ENCODE data around the gene SRSF5. TPM values are rescaled to one million over a fixed set of nuclear protein-coding genes. Genes with fewer than 3 reads are reported as not detected.

Gene SRSF5
- total RNA-seq, 1 experiment from 2014 or later = 395 TPM

- intact Hi-C loops (cut with micrococcal nuclease; ENCODE audit: unreplicated experiment) = no loop called here
- CTCF ChIA-PET = no interaction called here
- no peak overlapping the region for H3K27ac ChIP-seq
- POLR2A ChIA-PET (ENCODE audit: unreplicated experiment) = no interaction called here
- H3K36me3 ChIP-seq (ENCODE audit: low read depth) = no peaks in the 10 kb centered on the region
- H3K9me3 ChIP-seq (ENCODE audit: insufficient read depth, low read depth) = no peaks in the 10 kb centered on the region
- H2AFZ ChIP-seq = no peak overlapping the region
- TF ChIP-seq, protein P1, sequence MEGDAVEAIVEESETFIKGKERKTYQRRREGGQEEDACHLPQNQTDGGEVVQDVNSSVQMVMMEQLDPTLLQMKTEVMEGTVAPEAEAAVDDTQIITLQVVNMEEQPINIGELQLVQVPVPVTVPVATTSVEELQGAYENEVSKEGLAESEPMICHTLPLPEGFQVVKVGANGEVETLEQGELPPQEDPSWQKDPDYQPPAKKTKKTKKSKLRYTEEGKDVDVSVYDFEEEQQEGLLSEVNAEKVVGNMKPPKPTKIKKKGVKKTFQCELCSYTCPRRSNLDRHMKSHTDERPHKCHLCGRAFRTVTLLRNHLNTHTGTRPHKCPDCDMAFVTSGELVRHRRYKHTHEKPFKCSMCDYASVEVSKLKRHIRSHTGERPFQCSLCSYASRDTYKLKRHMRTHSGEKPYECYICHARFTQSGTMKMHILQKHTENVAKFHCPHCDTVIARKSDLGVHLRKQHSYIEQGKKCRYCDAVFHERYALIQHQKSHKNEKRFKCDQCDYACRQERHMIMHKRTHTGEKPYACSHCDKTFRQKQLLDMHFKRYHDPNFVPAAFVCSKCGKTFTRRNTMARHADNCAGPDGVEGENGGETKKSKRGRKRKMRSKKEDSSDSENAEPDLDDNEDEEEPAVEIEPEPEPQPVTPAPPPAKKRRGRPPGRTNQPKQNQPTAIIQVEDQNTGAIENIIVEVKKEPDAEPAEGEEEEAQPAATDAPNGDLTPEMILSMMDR (conservative IDR thresholded peaks at IDR 0.05) = no peak
- no peak for TF ChIP-seq EZH2 (IDR thresholded peaks at IDR 0.05; ENCODE audit: low read depth)
- H3K27me3 ChIP-seq (ENCODE audit: insufficient read depth, low read depth) = no peaks in the 10 kb centered on the region
- H3K4me3 ChIP-seq = no peak overlapping the region
- BruUV-seq (replicated peaks) = no TSS peak
- H3F3A ChIP-seq (ENCODE audit: insufficient read depth, low read depth) = no peaks in the 10 kb centered on the region
- DNase-seq = no peak
- H3K9me2 ChIP-seq (ENCODE audit: insufficient read depth) = no peaks in the 10 kb centered on the region
- H4K20me1 ChIP-seq (ENCODE audit: insufficient read depth) = no peaks in the 10 kb centered on the region
- no peaks in the 10 kb centered on the region for H3K79me2 ChIP-seq (ENCODE audit: low read depth)
- H3K4me2 ChIP-seq = no peak overlapping the region
- H3K4me1 ChIP-seq (replicated peaks; ENCODE audit: insufficient read depth) = no peaks in the 10 kb centered on the region
Observed at GRCh38 chr14:69786603-69787002, 19.7 kb downstream of the SRSF5 start.

DNA sequence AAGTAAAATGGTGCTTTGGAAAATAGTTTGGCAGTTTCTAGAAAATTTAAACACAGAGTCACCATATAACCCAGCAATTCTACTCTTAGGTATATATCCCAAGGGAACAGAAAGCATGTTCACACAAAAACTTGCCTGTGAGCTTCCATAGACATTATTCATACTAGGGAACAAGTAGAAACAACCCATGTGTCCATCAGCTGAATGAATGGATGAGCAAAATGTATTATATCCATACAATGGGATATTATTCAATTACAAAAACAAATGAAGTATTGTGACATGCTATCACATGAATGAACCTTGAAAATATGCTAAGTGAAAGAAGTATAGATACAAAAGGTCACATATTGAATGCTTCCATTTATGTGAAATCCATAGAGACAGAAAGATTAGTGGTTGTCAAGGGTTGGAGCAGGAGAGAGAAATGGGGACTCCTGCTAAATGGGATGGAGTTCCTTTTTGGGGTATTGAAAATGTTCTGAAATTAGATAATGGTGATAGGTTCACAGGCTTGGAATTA, 22.2 kb downstream of the SRSF5 start:
- Histone ChIP-seq H3F3A (ENCODE audit: insufficient read depth, low read depth) (no peaks in the 10 kb centered on the region), H3K4me3 (no peak overlapping the region), H3K27ac (no peak overlapping the region), H3K27me3 (ENCODE audit: insufficient read depth, low read depth) (no peaks in the 10 kb centered on the region), H2AFZ (no peak overlapping the region), H3K4me1 (replicated peaks; ENCODE audit: insufficient read depth) (no peaks in the 10 kb centered on the region), H3K79me2 (ENCODE audit: low read depth) (no peaks in the 10 kb centered on the region), H3K9me2 (ENCODE audit: insufficient read depth) (no peaks in the 10 kb centered on the region), H3K36me3 (ENCODE audit: low read depth) (no peaks in the 10 kb centered on the region), H4K20me1 (ENCODE audit: insufficient read depth) (no peaks in the 10 kb centered on the region), H3K9me3 (ENCODE audit: insufficient read depth, low read depth) (no peaks in the 10 kb centered on the region), H3K4me2 (no peak overlapping the region)
- ChIA-PET POLR2A (ENCODE audit: unreplicated experiment) (no interaction called here), CTCF (no interaction called here)
- TF ChIP-seq, protein P1 (conservative IDR thresholded peaks at IDR 0.05) = no peak
- no peak for TF ChIP-seq EZH2 (IDR thresholded peaks at IDR 0.05; ENCODE audit: low read depth)
- intact Hi-C loops (cut with micrococcal nuclease; ENCODE audit: unreplicated experiment) = no loop called here
- DNase-seq = no peak
- BruUV-seq (replicated peaks) = no TSS peak

- Histone ChIP-seq H2AFZ (no peak overlapping the region), H3K9me2 (ENCODE audit: insufficient read depth) (no peaks in the 10 kb centered on the region), H3K36me3 (ENCODE audit: low read depth) (no peaks in the 10 kb centered on the region), H3K79me2 (ENCODE audit: low read depth) (no peaks in the 10 kb centered on the region), H3F3A (ENCODE audit: insufficient read depth, low read depth) (no peaks in the 10 kb centered on the region), H3K4me3 (no peak overlapping the region), H3K9me3 (ENCODE audit: insufficient read depth, low read depth) (no peaks in the 10 kb centered on the region), H4K20me1 (ENCODE audit: insufficient read depth) (no peaks in the 10 kb centered on the region), H3K27ac (no peak overlapping the region), H3K27me3 (ENCODE audit: insufficient read depth, low read depth) (no peaks in the 10 kb centered on the region), H3K4me2 (no peak overlapping the region), H3K4me1 (replicated peaks; ENCODE audit: insufficient read depth) (no peaks in the 10 kb centered on the region)
- ChIA-PET CTCF (no interaction called here), POLR2A (ENCODE audit: unreplicated experiment) (no interaction called here)
- intact Hi-C loops (cut with micrococcal nuclease; ENCODE audit: unreplicated experiment) = no loop called here
- TF ChIP-seq, protein P1 (conservative IDR thresholded peaks at IDR 0.05) = no peak
- TF ChIP-seq EZH2 (IDR thresholded peaks at IDR 0.05; ENCODE audit: low read depth) = no peak
- DNase-seq = no peak
- BruUV-seq (replicated peaks) = no TSS peak
Observed at GRCh38 chr14:69792887-69793421, 26.0 kb downstream of the SRSF5 start.
